ENCODE results near the gene FBXW7. TPM values are rescaled to one million over a fixed set of nuclear protein-coding genes. Genes with fewer than 3 reads are reported as not detected.

The FBXW7 gene
- total and polyA plus RNA-seq, 2 of the 8 experiments (the other 6 are each of a cell fraction or from before 2014, with no cell fraction given) = 6.0 to 26.7 TPM

- H2AFZ ChIP-seq (ENCODE audit: low read length) = no peak overlapping the region
- no peak overlapping the region for H4K8ac ChIP-seq (ENCODE audit: extremely low read depth, insufficient read depth, low read length)
- no peak overlapping the region for H3K18ac ChIP-seq (ENCODE audit: extremely low read depth, low read length)
- no peak overlapping the region for H3K4me2 ChIP-seq (ENCODE audit: insufficient read depth in 1 of 2, low read depth in 2 of 2, low read length in 2 of 2)
- no peaks in the 10 kb centered on the region for H3K79me1 ChIP-seq (ENCODE audit: low read depth, low read length)
- H2BK12ac ChIP-seq (ENCODE audit: low read depth, low read length) = no peak overlapping the region
- H3K23me2 ChIP-seq (ENCODE audit: low read depth, low read length) = no peaks in the 10 kb centered on the region
- H3K27ac ChIP-seq (ENCODE audit: low read depth, low read length) = no peak overlapping the region
- no peak overlapping the region for H4K5ac ChIP-seq (ENCODE audit: insufficient read length, low read depth, low read length)
- H3K14ac ChIP-seq (ENCODE audit: insufficient read length) = no peak overlapping the region
- H3K9me3 ChIP-seq (ENCODE audit: insufficient read depth in 2 of 2, low read depth in 1 of 2, low read length in 1 of 2) = no peaks in the 10 kb centered on the region
- no peaks in the 10 kb centered on the region for H3K4me1 ChIP-seq (replicated peaks in 1 of 4; ENCODE audit: control insufficient read depth in 3 of 4, insufficient read depth in 4 of 4, low read length in 3 of 4)
- DNase-seq (ENCODE audit: low read depth in 1 of 2, low spot score in 2 of 2) (no peak), FAIRE-seq (no peak)
- no peak overlapping the region for H3K23ac ChIP-seq (ENCODE audit: insufficient read length)
- CTCF ChIA-PET (ENCODE audit: partially characterized antibody) = no interaction called here
- no peak overlapping the region for H3K56ac ChIP-seq (replicated peaks; ENCODE audit: insufficient read length, low read depth, low read length)
- H3K79me2 ChIP-seq (ENCODE audit: control insufficient read depth in 1 of 2, insufficient read depth in 2 of 2, low read length in 2 of 2) = no peaks in the 10 kb centered on the region
- H3K36me3 ChIP-seq (ENCODE audit: control insufficient read depth in 2 of 4, insufficient read depth in 4 of 4, low read length in 3 of 4) = no peaks in the 10 kb centered on the region
- WGBS, 2 experiments (ENCODE audit: extremely low coverage in 1 of 2, insufficient coverage in 1 of 2, insufficient read length in 1 of 2, insufficient replicate concordance in 2 of 2, low coverage in 1 of 2, low lambda C conversion rate in 2 of 2, missing lambda C conversion rate in 1 of 2) = 92% methylated on average over 3 of the region's 3 CpGs; no CpG with 5 or more reads in 1 of the 2 experiments
- no peak overlapping the region for H4K91ac ChIP-seq (replicated peaks; ENCODE audit: insufficient read length, low read length)
- no peak overlapping the region for H3K4me3 ChIP-seq (ENCODE audit: extremely low read depth in 1 of 4, insufficient read depth in 2 of 4, low read depth in 3 of 4, low read length in 4 of 4)
- no peak overlapping the region for H2BK5ac ChIP-seq (ENCODE audit: low read depth, low read length)
- H2BK15ac ChIP-seq (ENCODE audit: low read length) = no peak overlapping the region
- no peaks in the 10 kb centered on the region for H3K27me3 ChIP-seq (replicated peaks in 1 of 4; ENCODE audit: control insufficient read depth in 3 of 4, extremely low read depth in 1 of 4, insufficient read depth in 3 of 4, low read length in 3 of 4)
- H4K20me1 ChIP-seq (replicated peaks in 1 of 2; ENCODE audit: control insufficient read depth in 1 of 2, insufficient read depth in 2 of 2, low read length in 2 of 2) = no peaks in the 10 kb centered on the region
- no peak overlapping the region for H2BK120ac ChIP-seq (replicated peaks; ENCODE audit: low read depth, low read length)
- POLR2A ChIA-PET (ENCODE audit: partially characterized antibody) = no interaction called here
- no peak overlapping the region for H3K4ac ChIP-seq (replicated peaks; ENCODE audit: insufficient read length, low read depth, low read length)
- no peak overlapping the region for H3K9ac ChIP-seq (replicated peaks in 1 of 4; ENCODE audit: extremely low read depth in 1 of 4, low read depth in 3 of 4, low read length in 3 of 4)
- no peak overlapping the region for H2BK20ac ChIP-seq (ENCODE audit: low read length)
- H2AK5ac ChIP-seq (ENCODE audit: low read depth, low read length) = no peak overlapping the region
- TF ChIP-seq TEAD4 (IDR thresholded peaks at IDR 0.05; ENCODE audit: low read depth, low read length) (no peak), TCF12 (IDR thresholded peaks at IDR 0.05; ENCODE audit: low read depth, low read length) (no peak), PHF8 (conservative IDR thresholded peaks at IDR 0.05; ENCODE audit: low read depth, low read length) (no peak), MAFK (IDR thresholded peaks at IDR 0.05; ENCODE audit: low read depth, low read length) (no peak), JUND (IDR thresholded peaks at IDR 0.05; ENCODE audit: low read length) (no peak), ZNF274 (IDR thresholded peaks at IDR 0.05; ENCODE audit: borderline replicate concordance, extremely low read depth, low read length) (no peak), EP300 (IDR thresholded peaks at IDR 0.05; ENCODE audit: borderline replicate concordance in 1 of 2, low read depth in 2 of 2, low read length in 2 of 2) (no peak), EGR1 (IDR thresholded peaks at IDR 0.05; ENCODE audit: borderline replicate concordance, low read depth, low read length) (no peak), SIN3A (conservative IDR thresholded peaks at IDR 0.05 in 1 of 2, IDR thresholded peaks at IDR 0.05 in 1 of 2; ENCODE audit: low read depth in 1 of 2, low read length in 2 of 2) (no peak), HDAC6 (IDR thresholded peaks at IDR 0.05; ENCODE audit: low read depth, low read length) (no peak), CTBP2 (IDR thresholded peaks at IDR 0.05; ENCODE audit: borderline replicate concordance, insufficient read depth, insufficient read length, low read length) (no peak), SIRT6 (IDR thresholded peaks at IDR 0.05; ENCODE audit: low read length) (no peak), YY1 (IDR thresholded peaks at IDR 0.05; ENCODE audit: low read depth, low read length) (no peak), JUN (IDR thresholded peaks at IDR 0.05; ENCODE audit: low read depth, low read length) (no peak), SRF (IDR thresholded peaks at IDR 0.05; ENCODE audit: low read depth, low read length) (no peak)
Observed at GRCh38 chr4:152368001-152368400, 167.9 kb downstream of the FBXW7 start.
